ENCODE measurements around the gene ATMIN. TPM values are rescaled to one million over a fixed set of nuclear protein-coding genes. Genes with fewer than 3 reads are reported as not detected.

ATMIN gene
- total RNA-seq, 1 experiment from 2014 or later: 35.2 TPM

GRCh38 chr16:81061871-81062608 lies 26.4 kb downstream of the ATMIN start:
- DNase-seq (ENCODE audit: low read depth): no peak

GRCh38 chr16:81066681-81067080 lies 31.0 kb downstream of the ATMIN start:
- no peak for DNase-seq (ENCODE audit: low read depth)

DNA sequence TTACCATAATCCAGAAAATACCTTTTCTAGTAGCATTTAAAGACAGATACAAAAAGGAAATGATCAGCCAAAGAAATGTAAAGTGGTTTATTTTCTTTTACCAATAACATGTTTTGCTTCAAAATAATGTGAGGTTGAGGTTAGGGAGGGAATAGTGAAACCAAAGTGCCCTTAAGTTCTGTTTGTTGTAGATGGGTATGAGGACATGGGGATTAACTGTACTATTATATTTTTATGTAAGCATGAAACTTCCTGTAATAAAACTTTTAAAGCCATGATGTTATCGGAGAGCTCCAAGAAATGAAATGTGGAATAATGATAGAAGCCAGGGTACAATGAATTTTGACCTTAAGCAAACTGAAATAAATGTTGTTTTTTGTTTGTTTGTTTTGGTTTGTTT lies 31.5 kb downstream of the ATMIN start:
- DNase-seq (ENCODE audit: low read depth): no peak

- no peak for DNase-seq (ENCODE audit: low read depth)
Observed at GRCh38 chr16:81069063-81069462, 33.4 kb downstream of the ATMIN start.

- no peak for DNase-seq (ENCODE audit: low read depth)
Observed at GRCh38 chr16:81070979-81071378, 35.3 kb downstream of the ATMIN start.

DNA sequence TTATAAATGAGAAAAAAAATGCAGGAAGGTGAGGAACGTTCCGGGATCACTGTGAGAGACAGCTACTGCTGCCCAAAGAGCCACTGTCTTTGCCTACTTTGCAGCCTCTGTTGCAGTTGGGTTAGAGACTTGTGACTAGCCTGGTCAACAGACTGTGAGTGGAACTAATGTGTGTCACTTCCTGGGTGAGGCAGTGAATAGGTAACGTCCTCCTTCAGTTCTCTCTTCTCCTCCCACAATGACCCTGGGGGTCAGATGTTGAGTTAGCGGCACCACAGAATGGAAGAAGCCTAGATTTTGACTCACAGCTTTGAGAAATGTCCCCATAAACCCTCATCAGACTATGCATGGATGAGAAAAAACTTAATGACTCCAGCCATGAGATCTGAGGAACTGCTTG lies 36.2 kb downstream of the ATMIN start:
- DNase-seq (ENCODE audit: low read depth): peak; percentile 56

DNA sequence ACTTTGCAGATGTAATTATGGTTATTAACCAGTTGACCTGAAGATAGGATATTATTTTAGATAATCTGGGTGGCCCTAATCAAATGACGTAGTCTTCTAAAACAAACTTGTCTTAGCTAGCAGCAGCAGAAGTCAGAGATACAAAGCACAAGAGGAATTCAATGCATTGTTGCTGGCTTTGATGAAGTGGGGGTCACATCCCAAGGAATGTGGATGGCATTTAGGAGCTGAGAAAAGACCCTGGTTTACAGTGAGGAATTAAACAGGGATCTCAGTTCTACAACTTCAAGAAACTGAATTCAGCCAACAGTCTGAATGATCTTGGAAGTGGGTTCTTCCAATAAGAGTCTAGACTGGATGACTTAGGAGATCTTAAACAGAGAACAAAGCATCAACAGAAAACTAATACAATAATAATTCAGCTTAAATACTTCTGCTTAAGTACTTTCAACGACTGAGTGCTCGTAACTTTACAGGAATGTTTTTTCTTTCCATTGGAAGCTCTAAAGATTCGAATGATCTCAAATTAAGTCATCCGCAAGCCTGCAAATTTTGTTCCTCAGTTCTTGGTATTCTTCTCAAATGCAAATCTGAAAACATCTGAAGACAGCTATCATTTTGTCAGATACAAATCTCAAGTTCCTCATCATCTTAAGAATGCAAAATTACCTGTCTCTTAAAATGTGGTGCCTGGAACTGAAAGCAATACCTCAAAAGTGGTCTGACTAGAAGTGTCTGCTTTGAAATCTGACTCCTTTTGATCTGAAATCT lies 38.1 kb downstream of the ATMIN start:
- no peak for DNase-seq (ENCODE audit: low read depth)

- peak; percentile 82 for DNase-seq (ENCODE audit: low read depth)
Observed at GRCh38 chr16:81076566-81077075, 41.0 kb downstream of the ATMIN start.

DNA sequence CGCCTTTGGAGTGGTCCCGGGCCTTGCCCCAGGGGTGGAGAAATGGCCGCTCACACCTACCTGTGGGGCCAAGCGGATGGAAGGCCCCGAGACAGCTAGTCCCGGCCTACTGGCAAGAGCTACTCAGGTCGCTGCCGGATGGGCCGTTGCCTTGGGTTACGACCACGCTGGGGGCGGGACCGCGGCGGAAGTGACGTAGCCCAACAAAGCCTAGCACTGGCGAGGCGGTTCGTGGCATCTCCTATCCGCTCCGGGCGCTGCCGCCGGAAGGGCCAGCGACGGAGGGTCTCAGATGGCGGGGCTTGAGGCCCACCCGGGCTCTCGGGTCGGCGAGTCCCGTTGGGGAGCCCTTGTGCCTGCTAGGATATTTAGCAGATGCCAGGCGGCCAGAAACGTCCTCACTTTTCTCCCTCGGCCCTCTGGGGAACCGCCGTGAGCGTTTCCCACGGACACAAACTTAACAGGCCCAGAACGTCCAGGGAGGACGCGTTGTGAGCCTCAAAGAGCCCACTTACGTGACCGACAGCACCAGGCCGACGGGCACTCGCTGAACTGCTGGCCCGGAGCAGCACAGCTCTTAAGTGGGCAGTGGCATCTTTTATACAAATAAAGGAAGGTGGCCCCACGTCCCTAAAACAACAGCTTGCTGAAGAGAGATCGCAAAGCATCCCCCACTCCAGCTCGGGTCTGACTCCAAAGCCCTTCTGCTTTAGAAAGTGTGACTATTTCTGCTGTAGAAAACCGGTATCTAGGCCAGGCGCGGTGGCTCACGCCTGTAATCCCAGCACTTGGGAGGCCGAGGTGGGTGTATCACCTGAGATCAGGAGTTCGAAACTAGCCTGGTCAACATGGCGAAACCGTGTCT lies 41.7 kb downstream of the ATMIN start, which contains the start of gene C16orf46:
C16orf46 (minus strand) TSS at position 163 of the 865 bp plus-strand sequence. CDS start 13,283 bp downstream, outside the sequence.
- peak; percentile 94 for DNase-seq (ENCODE audit: low read depth)

DNA sequence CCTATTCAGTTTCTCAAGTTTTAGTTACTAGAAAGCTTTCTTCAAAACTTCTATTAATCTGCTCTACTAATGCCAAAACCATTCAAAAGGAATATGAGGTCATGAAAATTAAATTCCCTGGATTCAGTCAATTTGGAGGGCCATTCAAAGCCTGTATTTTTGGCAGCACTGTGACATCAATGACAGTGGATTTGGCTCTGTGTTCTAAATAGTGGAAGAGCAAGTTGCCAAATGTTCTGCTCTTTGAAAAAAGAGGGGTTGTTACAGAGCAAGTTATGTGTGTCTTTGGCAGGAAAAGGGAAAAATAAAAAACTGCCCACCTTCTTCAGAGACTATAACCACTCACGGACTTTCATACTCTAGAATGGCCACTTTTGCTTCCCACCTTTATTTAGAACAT lies 44.6 kb downstream of the ATMIN start:
- no peak for DNase-seq (ENCODE audit: low read depth)

DNA sequence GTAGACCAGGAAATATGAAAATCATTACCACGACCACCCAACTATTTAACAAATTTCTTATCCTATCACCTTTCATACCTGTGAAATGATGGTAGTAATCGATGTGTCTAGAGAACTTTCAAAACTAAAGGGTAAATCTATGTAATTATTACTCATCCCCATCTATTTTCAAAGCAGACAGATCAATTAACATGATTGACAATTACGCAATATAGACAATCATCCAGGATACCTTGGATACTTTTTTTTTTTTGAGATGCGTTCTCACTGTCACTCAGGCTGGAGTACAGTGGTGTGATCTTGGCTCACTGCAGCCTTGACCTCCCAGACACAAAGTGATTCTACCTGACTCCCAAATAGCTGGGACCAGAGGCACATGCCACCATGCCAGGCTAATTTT lies 45.4 kb downstream of the ATMIN start:
- no peak for DNase-seq (ENCODE audit: low read depth)

DNA sequence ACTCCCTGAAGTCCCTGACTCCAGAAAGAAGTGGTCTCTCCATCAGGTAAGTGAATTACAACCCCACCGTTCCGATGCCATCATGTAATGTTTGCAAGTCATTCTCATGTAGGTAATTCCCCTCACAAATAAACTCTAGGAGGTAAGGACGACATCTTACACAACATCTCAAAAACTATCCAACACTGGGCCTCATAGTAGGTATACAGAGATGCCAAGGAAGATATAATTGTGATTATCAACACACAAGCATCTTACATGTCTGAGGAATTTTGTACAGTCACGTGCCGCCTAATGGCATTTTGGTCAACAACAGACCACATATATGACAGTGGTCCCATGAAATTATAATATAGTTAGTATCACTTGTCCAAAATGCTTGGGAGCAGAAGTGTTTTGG lies 53.2 kb downstream of the ATMIN start:
- DNase-seq (ENCODE audit: low read depth): no peak

GRCh38 chr16:81094771-81095251 lies 59.2 kb downstream of the ATMIN start:
- DNase-seq (ENCODE audit: low read depth): no peak

DNA sequence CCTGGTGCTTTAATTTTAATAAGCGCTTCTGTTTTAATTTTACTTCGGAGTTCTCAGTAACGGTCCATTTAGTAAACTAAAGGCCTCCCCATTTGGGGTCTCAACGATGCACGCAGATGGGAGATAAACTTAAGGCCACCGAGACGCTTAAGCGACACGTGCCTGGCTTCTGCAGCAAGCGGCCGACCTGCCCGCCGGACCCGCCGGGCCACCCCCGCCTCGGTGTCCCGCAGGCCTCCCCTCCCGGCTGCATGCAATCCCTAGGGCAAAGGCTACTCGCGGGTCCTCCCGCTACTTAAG lies 60.0 kb downstream of the ATMIN start:
- DNase-seq (ENCODE audit: low read depth): no peak

DNA sequence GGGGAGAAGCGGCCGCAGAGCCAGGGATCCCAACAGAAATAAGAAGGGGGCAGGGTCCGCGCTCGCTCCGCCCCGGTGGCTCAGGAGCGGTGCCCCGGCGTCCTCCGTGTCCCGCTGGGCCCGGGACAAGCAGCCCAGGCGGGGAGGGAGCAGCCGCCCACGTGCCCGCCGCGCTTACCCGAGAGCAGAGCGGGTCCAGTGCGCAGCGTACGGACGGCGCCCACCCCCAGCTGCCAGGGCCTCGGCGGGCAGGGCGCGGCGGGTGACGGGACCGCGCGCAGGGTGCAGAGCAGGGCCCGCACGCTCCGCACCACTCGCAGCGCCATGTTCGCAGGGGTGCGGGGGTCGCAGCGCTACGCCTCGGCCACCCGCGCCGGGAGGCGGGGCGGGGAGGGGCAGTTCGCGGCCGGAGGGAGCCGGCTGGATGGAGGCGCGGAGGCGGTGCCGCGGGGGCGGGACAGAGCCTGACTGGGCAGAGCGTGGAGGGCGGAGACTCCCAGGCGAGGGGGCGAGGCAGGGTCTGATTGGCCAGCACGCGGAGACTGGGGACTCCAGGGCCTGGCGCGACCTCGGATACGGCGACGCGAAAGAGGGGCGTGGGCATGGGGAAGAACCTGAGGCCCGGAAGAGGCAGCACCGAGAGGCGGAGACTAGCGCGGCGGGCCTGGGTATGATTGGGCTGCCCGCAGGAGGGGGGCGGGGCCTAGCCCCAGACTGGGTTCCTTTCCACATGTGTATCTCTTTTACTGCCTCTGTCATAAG lies 60.5 kb downstream of the ATMIN start, which contains the start of gene GCSH:
GCSH (minus strand) TSS at position 443 of the 762 bp plus-strand sequence; CDS start at position 326, 117 bp downstream.
- DNase-seq (ENCODE audit: low read depth): peak; percentile 99

DNA sequence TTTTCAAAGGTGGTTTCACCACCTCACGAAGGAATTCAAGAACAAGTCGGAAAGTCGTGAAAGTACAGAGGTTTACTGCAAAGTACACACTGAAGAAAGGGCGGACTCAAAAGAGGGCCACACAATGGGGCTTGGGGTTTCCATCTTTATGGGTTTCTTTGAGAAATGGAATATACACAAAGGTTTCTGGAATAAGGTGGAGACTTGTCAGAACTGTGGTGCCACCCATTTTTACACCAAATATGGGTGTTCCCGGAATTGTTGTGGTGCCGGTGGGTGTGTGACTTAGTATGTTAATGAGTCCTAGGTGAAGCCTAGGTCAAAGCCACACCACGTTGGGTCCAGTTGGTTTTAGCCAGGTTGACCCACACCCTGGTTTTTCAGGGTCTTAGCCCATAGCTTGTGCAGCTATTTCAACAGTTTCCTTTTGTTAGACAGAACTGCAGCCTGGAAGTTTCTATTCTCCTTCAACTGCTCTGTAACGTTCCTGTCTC lies 61.1 kb downstream of the ATMIN start:
- no peak for DNase-seq (ENCODE audit: low read depth)

Data from HT1080 (cell line).